Activated T-cell treated with anti-CD3 and anti-CD28 coated beads for 4 hours (primary cell): ENCODE measurements around the gene MYBBP1A.

ENCODE experiments used
- DNase-seq: peaks from one replicate; pipeline ENCODE4 v3.0.0-alpha.2; 2020

The MYBBP1A gene

DNA sequence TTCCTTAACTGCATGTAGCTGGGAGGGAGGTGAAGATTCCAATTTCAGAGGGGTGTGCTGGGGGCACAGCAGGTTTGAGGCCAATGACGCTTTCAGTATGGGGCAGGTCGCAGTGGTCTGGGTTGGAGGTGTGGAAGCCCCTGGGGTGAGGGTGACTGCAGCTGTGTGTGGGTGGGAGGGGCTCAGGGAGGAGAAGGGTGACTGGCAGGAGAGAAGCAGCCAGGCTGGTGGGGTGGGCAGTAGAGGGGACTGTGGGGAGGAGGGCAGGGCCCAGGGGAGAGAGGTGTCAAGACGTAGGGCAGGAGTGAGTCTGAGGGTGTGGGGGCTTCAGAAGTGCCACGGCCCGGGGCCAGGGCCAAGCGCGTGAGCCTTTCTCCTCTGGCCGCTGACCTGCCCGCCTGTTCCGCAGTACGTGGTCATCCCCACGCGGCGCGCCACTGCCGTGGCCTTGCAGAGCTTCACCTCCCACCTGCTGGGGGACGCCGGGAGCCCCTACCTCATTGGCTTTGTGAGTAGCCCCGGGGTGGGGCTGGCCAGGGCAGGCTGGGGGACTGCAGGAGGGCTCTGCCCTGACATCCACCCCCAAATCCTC, 19.4 kb downstream of the MYBBP1A start:
- no peak for DNase-seq

DNA sequence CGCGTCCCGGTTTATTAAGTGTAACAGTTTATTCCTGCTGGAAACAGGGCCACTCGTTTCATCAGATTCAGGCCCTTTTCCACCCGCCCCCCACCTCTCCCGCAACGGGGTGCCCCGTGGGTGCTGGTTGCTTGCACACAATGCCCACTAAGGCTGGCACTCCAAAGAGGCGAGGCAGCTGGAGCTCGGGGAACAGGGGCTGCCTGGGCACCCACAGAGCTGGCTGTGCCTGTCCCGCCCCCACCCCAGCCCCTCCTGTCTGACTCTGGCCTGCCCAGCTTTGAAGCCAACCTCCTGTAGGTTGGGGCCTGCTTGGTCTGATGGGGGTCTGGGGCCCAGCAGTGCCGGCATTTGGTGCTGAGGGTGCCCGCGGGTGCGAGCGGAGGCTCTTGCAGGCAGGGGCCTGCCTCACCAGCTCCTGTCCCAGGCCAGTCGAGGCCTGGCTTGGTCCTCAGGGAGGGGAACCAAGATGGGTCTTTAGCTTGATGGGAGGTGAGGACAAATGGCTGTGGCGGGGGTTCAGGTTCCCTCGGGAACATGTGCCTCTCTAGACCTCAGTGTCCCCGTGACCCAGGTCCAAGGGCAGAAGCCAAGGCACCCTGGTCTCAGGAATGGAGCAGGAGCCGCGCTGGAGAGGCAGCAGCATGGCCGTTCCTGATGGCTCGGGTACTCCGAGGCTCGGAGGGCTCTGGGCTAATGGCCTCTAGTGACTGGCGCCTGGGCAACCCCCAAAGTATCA, 20.1 kb downstream of the MYBBP1A start:
- DNase-seq, result no peak

DNA sequence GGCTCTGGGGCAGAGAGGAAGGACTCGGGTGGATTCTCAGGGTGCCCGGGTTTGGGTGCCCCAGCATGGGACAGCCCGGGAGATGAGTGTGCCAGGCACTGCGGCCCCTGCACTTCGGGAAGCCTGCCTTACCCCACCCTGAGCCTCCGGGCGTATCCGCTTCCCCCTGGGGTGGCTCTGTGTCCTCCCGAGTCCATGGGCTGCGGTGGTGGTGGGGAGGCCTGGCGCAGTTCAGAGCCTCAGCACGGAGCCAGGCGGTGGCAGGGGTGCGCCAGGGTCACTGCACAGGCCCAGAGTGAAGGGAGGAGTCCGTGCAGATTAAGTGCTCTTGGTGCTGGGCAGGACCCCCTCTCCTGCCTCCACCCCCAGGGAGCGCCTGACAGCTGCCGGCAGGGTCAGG, 20.7 kb downstream of the MYBBP1A start:
- no peak for DNase-seq

DNA sequence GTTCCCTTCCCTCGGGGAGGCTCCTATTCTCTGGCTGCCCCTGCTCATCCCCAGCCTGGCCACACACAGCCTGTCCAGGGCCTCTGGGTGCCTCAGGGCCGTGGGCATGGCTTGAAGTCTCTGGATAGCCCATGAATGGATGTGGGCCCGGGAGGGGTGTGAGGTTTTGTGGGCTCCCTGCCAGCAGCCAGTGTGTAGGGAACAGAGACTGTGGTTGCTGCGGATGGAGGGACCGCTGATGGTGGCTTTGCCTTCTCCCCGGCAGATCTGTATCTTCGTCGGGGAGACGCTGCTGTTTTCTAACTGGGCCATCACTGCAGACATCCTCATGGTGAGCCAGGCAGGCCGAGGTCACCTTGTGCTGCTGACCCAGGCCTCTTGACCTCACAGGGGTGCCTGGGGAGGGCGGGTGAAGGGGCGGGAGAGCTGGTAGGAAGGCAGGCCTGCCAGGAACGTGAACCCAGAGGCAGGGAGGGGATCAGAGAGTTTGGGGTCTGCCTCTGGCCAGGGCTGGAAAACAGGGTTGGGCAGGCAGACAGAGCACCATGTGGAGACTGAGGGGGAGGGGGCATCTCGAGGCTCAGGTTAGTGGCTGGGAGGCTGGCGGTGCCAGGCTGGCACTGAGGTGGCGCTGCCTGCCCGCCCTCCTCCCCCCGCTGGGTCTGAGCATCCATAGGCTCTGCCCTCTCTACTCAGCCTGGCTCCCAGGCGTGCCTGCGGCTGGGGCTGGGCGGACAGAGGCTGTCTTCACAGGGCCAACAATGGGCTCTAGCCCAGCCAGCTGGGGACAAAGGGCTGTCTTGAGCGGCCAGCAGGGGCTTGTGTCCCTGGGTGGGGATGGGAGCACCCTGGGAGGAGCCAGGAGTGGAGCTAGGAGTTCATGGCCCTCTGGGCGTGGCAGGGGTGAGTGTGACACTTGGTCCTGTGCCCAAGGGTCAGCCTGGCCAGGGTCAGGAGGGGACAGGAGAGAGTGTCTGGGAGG, 21.4 kb downstream of the MYBBP1A start:
- DNase-seq, result no peak

DNA sequence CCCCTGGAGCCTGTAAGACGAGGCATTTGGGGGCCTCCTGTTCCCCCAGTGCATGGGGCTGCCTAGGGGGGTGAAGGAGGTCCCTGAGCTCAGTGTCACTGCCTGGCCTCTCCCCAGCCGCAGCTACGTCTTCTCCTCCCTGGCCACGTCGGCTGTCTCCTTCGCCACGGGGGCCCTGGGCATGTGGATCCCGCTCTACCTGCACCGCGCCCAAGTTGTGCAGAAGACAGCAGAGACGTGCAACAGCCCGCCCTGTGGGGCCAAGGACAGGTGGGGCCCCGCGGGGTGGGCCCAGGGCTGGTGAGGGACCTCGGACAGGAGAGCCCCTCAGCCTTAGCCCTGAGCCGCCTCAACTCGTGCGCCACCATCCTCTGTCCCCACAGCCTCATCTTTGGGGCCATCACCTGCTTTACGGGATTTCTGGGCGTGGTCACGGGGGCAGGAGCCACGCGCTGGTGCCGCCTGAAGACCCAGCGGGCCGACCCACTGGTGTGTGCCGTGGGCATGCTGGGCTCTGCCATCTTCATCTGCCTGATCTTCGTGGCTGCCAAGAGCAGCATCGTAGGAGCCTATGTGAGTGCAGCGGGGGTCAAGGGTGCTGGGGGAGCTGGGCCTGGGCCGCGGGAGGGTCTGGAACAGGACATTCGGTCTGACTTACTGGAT, 22.2 kb downstream of the MYBBP1A start:
- DNase-seq, result no peak

DNA sequence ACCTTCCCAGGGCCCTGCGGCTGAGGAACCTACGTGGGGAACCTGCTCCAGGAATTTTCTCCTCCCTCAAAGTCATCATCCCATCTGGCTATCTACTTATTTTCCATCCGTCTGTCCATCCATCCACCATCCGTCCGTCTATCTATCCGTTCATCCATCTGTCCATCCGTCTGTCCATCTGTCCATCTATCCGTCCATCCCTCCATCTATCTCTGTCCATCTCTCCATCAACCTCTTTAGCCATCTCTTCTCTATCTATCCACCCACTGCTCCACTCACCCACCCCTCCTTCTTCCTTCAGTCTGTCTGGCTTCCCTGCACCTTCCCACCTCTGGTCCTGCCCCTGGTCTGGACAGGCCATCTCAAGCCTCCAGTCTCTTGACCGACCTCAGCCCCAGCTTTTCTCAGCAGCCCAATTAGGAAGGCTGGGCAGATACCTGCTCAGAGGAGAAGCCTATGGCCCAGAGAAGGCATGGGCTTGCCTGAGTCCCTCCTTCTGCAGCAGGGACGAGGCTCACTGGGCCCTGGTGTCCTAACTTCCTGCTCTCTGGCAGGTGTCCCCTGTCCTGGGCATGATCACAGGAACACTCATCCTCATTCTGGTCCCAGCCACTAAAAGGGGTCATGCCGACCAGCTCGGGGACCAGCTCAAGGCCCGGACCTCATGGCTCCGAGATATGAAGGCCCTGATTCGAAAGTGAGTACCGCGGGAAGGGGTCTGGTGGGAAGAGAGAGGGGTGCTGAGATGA, 23.0 kb downstream of the MYBBP1A start:
- DNase-seq, result no peak

DNA sequence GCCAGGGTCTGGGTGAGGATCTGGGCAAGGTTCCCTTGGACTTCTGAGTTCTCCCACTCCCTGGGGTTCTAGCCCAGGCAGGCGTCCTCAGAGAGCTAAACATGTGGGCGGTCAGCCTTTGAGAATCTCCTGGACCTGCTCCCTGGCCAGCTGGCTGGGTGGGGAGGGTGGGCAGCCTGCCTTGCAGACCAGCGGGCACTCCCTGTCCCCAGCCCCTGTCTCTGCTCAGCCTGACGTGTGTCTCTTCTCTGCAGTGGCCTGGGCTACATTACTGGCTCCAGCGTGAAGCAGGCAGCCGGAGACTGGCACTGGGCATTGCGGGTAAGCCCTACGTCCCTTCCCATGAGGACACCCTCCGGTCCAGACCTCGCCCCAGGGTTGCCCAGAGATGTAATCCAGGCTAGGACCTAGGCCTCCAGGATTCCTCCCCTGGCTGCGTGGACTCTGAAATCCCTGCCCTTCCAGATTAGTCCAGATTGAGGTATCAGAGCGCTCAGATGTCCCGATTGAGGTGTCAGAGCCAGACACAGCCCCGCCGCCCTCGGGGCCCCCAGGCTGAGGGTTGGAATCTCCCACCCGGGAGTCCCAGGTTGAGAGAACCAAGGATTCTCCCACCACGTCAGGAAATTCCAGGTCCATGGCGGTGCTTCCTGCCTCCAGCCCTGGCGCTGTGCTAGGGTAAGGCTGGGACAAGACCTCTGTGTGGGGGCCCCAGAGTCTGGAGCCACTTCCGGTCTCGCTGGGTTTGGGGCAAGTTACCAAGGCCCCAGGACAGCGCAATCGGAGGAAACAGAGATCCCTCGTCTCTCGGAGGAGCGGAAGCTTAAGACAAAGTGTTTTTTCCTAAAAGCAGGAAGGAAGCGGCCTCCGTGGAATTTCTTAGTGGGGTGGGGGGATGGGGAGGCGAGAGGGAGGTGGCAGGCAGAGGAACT, 24.1 kb downstream of the MYBBP1A start:
- no peak for DNase-seq

DNA sequence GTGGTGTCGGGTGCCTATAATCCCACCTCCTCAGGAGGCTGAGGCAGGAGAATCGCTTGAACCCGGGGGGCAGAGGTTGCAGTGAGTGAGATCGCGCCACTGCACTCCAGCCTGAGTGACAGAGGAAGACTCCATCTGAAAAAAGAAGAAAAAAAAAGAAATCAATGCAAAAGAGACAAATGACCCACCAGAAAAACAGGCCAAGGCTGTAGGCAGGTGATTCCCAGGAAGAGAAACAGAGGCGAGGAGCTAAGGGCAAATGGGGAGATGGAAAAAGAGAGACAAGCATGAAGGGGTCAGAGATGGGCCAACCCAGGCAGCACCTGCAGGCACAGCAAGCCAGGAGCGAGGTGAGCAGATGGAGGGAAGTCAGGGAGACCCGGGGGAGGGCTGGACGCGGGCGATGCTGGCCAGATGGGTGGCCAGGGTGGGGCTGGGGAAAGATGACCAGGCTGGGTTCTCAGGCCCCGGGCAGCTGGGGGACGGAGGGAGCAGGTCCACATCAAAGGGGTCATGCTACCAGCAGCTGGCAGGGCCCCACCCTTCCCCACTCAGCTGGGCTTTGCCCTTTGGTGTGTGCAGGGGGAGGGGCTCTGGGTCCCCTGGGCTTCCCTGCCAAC, 25.5 kb downstream of the MYBBP1A start:
- no peak for DNase-seq

DNA sequence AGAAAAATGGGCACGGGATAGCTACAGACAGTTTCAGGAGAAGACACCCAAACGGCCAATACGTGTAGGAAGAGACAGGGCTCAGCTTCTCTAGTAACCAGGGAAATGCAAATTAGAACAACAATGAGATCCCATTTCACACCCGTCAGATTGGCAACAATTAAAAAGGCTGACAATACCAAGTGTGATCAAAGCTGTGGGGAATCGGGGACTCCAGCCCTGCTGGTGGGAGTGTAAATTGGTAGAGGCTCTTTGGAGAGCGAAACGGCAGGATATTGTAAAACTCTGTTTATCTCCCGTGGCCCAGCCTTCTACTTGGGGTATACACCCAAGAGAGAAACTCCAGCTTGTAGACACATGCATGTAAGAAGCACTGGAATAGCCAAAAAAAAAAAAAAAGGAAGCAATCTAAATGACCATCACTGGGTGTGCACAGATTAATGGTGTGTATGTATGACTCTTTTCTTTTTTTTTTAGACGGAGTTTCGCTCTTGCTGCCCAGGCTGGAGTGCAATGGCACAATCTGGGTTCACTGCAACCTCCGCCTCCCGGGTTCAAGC, 27.5 kb downstream of the MYBBP1A start:
- DNase-seq, result no peak

DNA sequence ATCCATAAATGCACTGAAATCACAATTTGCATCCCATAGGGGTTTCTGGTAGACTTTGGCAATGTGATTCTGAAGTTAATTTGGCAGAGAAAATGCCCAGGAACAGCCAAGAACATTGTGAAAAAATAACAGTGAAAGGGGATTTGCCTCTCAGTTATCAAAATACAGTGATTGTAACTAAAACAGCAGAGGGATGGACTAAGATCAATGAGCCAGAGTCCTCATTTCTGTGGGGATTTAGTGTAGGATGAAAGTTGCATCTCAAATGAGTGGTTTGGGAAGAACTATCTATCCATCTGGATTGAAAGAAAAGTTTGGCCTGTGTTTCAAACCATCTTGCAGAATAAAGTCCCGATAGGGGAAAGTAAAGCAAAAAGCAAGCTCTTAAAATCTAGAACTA, 28.1 kb downstream of the MYBBP1A start:
- no peak for DNase-seq

DNA sequence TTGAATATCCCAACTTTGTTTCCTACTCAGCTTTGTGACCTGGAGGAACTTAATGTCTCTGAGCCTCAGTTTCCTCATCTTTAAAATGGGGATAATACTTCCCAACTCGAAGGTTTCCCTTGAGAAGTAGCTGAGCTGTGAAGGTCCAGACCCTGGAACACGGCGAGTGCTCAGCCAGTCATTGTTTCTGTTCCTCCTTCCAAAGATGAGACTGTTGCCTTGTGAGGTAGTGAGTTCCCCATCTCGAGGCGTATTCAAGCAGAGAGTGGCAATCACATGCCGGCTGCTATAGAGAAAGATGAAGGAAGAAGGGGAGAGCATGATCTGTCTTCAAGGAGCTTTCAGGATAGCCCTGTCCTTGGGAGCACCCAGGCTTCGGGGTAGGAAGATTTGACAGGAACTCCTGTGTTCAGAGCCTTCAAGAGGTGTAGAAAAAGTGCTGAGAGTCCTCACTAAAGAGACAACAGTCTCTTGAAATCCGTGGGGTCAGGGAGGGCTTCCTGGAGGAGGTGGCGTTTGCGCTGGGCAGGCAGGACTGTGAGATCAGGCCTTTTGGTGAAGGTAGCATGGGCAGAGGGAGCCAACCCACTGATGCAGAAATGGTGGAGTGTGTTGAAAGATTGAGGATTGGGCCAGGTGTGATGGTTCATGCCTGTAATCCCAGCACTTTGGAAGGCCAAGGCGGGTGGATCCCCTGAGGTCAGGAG, 29.3 kb downstream of the MYBBP1A start:
- no peak for DNase-seq

DNA sequence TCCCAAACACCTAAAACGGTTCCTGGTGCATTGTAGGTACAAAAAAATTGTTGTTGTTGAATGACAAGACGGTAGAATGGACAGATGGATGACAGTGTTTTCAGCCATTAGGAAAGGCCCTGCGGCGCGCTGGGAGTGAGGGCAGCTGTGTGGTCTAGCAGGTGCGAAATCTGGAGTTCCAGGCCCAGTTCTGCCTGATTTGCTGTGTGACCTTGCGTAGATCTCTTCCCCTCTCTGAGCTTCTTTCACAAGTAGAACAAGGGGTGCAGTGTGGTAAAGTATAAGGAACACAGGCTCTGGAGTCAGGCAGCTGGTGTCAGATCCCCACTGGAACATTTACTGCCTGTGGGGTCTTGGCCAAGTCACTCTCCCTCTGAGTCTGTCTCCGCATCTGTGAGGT, 31.2 kb downstream of the MYBBP1A start:
- DNase-seq, result no peak

DNA sequence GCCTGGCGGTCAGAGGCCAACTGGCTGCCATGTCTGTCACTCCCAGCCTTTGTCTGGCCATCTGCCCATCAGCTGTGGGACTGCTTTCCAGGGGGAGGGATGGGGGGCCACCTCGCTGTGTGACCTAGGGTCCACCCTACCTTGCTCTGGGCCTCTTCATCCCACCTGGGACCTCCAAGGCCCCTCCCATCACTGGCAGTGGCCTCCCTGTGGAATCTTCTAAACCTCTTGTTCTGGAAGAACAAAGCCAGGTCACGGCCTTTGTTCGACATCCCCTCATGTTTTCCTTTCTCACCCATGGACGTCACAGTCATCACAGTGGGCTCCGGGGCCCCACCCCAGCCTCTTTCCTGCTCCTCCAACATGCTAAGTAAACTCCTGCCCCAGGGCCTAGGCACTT, 32.5 kb downstream of the MYBBP1A start:
- no peak for DNase-seq

DNA sequence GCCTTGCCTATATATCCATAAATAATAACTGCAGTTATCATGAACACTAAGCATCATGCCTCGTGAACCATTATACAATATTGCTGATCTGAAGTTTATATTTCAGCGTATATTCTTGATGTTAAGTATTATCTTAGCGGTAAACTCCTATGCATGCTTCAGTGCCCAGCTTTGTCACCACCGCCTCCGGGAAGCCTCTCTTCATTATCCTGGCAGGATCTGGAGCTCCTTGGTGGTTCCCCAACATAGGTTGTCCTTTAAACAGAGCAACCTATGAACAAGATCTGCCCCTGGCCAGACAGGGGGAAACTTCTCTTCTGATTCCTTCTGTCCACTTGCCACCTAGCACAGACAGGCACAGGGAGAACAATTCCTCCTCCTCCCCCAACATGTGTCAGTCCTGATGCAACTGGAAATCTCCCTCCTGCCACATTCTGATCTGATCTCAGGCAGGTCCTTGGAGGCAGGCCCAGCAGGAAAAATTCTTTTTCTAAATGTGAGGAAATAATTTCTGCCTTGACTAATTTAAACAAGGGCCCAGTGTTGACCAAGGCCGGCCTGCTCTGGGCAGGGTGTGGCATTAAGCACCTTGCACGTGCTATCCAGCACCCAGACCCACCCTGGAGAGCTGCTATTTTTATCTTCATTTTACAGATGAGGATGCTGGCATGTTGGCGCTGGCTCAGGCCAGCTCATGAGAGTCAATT, 34.1 kb downstream of the MYBBP1A start:
- DNase-seq, result no peak

DNA sequence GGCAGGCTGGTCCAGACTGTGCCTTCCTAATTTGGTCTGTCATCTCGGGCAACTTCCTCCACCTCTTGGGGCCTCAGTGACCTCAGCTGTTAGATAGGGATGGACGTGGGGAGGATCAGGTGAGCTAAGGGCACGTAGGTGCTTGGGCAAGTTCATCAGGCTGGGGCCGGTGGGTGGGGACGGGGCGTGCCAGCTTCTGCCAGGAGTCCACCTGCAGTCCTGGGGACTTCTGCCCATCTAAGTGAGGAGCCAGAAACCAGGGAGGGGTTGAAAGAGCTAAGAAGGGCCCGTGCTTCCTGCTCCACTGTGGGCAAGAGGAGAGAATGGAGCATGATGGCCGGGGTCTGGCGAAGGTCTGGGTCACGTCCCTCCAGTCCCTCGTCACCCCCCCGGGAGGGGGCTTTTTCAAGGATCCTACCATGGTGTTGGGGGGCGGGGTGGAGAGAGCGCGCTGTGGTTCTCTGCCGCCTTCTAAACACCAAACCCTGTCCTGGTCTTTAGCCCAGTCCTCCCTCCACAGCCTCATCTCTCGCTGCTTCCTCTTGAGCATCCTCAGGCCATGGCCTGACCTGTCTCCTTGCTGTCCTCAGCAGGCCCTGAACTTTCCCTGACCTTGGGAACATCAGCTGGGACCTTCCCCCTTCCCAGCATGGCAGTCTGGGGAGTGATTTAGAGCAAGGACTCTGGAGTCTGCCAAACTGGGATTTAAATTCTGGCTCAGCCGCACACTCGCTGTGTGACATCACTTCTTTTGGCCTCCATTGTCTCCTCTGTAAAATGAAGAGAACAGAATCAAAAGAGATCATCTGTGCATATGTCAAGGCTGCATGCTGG, 34.9 kb downstream of the MYBBP1A start:
- DNase-seq, result no peak

DNA sequence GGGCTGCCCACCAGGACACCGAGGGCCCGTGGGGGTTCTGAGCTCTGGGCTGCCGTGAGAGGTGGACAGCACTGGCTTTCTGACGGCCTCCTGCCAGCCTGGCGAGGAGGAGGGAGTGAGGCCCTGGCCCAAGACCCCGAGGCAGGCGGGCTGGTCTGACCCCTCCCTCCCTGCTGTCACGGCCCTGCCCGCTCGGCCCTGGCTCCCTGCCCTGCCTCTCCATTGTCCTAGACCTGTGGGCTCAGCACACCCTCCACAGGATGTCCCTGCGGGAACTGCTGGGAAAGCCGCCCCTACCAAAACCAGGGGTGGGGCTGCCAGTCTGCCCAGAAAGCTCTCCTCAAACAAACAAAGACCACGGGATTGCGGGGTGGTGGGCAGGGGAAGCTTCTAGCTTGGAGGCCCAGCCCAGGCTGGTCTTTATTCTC, 35.8 kb downstream of the MYBBP1A start:
- no peak for DNase-seq

DNA sequence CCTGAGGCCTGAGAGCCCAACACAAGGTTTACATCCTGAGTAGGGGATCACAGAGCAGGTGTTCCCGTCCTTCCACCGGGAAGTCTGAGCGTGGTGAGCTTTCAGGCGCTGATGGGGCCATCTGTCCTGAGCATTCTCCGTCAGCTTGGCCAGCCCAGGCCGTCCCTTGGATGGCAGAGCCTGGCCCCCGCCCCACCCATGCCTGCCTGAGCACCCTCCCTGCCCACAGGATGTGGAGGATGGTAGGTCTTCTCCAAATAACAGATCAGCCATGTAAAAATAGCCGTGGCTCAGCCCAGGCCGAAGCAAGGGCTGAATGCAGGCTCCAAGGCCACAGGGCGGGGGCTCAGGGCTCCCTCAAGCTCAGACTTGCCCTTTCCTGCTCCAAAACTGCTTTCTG, 36.3 kb downstream of the MYBBP1A start:
- DNase-seq, result no peak

DNA sequence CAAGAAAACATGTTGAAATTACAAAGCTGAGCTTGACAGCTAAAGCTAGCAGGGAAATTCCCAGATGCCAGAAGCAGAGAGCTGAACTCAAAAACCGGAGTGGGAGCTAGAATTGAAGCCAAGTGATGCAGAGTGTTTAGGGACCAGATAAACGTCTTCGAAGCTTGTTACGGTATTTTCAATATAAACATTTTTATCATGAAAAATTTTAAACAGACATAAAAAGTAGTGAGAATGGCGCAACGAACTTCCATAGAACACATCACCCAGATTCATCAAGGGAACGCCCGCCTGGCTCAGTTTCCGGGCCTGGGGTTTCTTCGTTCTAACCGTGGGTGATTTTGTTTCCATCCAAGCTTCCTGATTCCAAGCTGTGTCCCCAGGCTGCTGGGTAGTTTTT, 38.4 kb downstream of the MYBBP1A start:
- no peak for DNase-seq
